Measurements from ENCODE around the gene TLR9.

The TLR9 gene

GRCh38 chr3:52205727-52206372 lies 19.6 kb downstream of the TLR9 start:
- H3K4me1 ChIP-seq (ENCODE audit: insufficient read depth, low read length), result no peaks in the 10 kb centered on the region
- H4K20me1 ChIP-seq (ENCODE audit: insufficient read depth, low read length), result no peaks in the 10 kb centered on the region
- H3K4me2 ChIP-seq (ENCODE audit: insufficient read depth, low read length), result no peak overlapping the region
- no peak for ATAC-seq (ENCODE audit: insufficient read depth, low read depth)
- TF ChIP-seq CTCF (IDR thresholded peaks at IDR 0.05; ENCODE audit: borderline replicate concordance, extremely low read depth, low read length, poor library complexity, severe bottlenecking), result no peak
- TF ChIP-seq EZH2 (IDR thresholded peaks at IDR 0.05; ENCODE audit: borderline replicate concordance, low read depth, low read length, severe bottlenecking), result no peak
- H3K9ac ChIP-seq (ENCODE audit: low read depth, low read length), result no peak overlapping the region
- no peak for DNase-seq
- no peaks in the 10 kb centered on the region for H3K27me3 ChIP-seq (ENCODE audit: insufficient read depth, low read length, poor library complexity)
- no peak overlapping the region for H2AFZ ChIP-seq (ENCODE audit: low read depth, low read length)
- H3K36me3 ChIP-seq (ENCODE audit: insufficient read depth, low read length), result peaks cover 96% of the 10 kb centered on the region
- H3K27ac ChIP-seq (ENCODE audit: low read length), result no peak overlapping the region
- no peak overlapping the region for H3K4me3 ChIP-seq (ENCODE audit: low read depth in 1 of 2, low read length in 2 of 2)
- H3K79me2 ChIP-seq (ENCODE audit: insufficient read depth, low read length), result no peaks in the 10 kb centered on the region
- H3K9me3 ChIP-seq (ENCODE audit: insufficient read depth, low read length, severe bottlenecking), result no peaks in the 10 kb centered on the region

- peaks cover 7% of the 10 kb centered on the region for H3K4me1 ChIP-seq (ENCODE audit: insufficient read depth, low read length)
- no peaks in the 10 kb centered on the region for H3K9me3 ChIP-seq (ENCODE audit: insufficient read depth, low read length, severe bottlenecking)
- no peak overlapping the region for H3K4me2 ChIP-seq (ENCODE audit: insufficient read depth, low read length)
- H2AFZ ChIP-seq (ENCODE audit: low read depth, low read length), result no peak overlapping the region
- no peak overlapping the region for H3K9ac ChIP-seq (ENCODE audit: low read depth, low read length)
- H3K4me3 ChIP-seq (ENCODE audit: low read depth in 1 of 2, low read length in 2 of 2), result no peak overlapping the region
- H3K27me3 ChIP-seq (ENCODE audit: insufficient read depth, low read length, poor library complexity), result no peaks in the 10 kb centered on the region
- no peak overlapping the region for H3K27ac ChIP-seq (ENCODE audit: low read length)
- peaks cover 88% of the 10 kb centered on the region for H3K36me3 ChIP-seq (ENCODE audit: insufficient read depth, low read length)
- DNase-seq (no peak), ATAC-seq (ENCODE audit: insufficient read depth, low read depth) (no peak)
- H3K79me2 ChIP-seq (ENCODE audit: insufficient read depth, low read length), result peaks cover 8% of the 10 kb centered on the region
- no peak for TF ChIP-seq CTCF (IDR thresholded peaks at IDR 0.05; ENCODE audit: borderline replicate concordance, extremely low read depth, low read length, poor library complexity, severe bottlenecking)
- TF ChIP-seq EZH2 (IDR thresholded peaks at IDR 0.05; ENCODE audit: borderline replicate concordance, low read depth, low read length, severe bottlenecking), result no peak
- no peaks in the 10 kb centered on the region for H4K20me1 ChIP-seq (ENCODE audit: insufficient read depth, low read length)
These were observed 20.9 kb downstream of the TLR9 start for GRCh38 chr3:52204337-52205073.

- TF ChIP-seq CTCF (IDR thresholded peaks at IDR 0.05; ENCODE audit: borderline replicate concordance, extremely low read depth, low read length, poor library complexity, severe bottlenecking) (no peak), EZH2 (IDR thresholded peaks at IDR 0.05; ENCODE audit: borderline replicate concordance, low read depth, low read length, severe bottlenecking) (no peak)
- Histone ChIP-seq H3K4me2 (ENCODE audit: insufficient read depth, low read length) (no peak overlapping the region), H3K4me1 (ENCODE audit: insufficient read depth, low read length) (peaks cover 15% of the 10 kb centered on the region), H3K9me3 (ENCODE audit: insufficient read depth, low read length, severe bottlenecking) (no peaks in the 10 kb centered on the region), H3K27me3 (ENCODE audit: insufficient read depth, low read length, poor library complexity) (no peaks in the 10 kb centered on the region), H3K9ac (ENCODE audit: low read depth, low read length) (no peak overlapping the region), H4K20me1 (ENCODE audit: insufficient read depth, low read length) (0 out of 2 replicates have a peak, but pooled peaks cover 3% of the 10 kb centered on the region), H3K36me3 (ENCODE audit: insufficient read depth, low read length) (peaks cover 85% of the 10 kb centered on the region), H3K79me2 (ENCODE audit: insufficient read depth, low read length) (peaks cover 16% of the 10 kb centered on the region), H3K27ac (ENCODE audit: low read length) (no peak overlapping the region), H3K4me3 (ENCODE audit: low read depth in 1 of 2, low read length in 2 of 2) (no peak overlapping the region), H2AFZ (ENCODE audit: low read depth, low read length) (no peak overlapping the region)
- ATAC-seq (ENCODE audit: insufficient read depth, low read depth) (no peak), DNase-seq (no peak)
These were observed 21.7 kb downstream of the TLR9 start for GRCh38 chr3:52203701-52204100.

Data from DND-41 (cell line).